Thyroid gland (tissue), 4 donors: ENCODE results near the gene CLINT1. TPM values are rescaled to one million over a fixed set of nuclear protein-coding genes. Genes with fewer than 3 reads are reported as not detected.
"Not testable (repeated sequence)": the region's sequence is repeated elsewhere in the genome, so short reads cannot be mapped to it uniquely, and the experiment has no call there.

Experiments used
- DNase-seq, 2 donors: peaks; one replicate each; pipeline ENCODE4 v3.0.0-alpha.2; 2019
- H3K27ac ChIP-seq, 3 donors: fragments of 200-600 bp; sonication (generic); 1 replicate in 2 of 3; 2 replicates in 1 of 3; pipeline ENCODE4 v1.5.1; 2016 to 2019; ENCODE audit warnings: mild to moderate bottlenecking in 1 of 3, moderate library complexity in 1 of 3
- H3K27me3 ChIP-seq: fragments of 200-600 bp; sonication (generic); one replicate; pipeline ENCODE4 v1.5.1; 2019
- H3K36me3 ChIP-seq, 2 donors: fragments of 200-600 bp; sonication (generic); one replicate each; pipeline ENCODE4 v1.5.1; 2016 to 2019
- H3K4me1 ChIP-seq, 2 donors: fragments of 200-600 bp; sonication (generic); one replicate each; pipeline ENCODE4 v1.5.1; 2017 to 2019
- H3K4me3 ChIP-seq, 3 donors: fragments of 200-600 bp; sonication (generic); replicated peaks in 1 of 3; 1 replicate in 2 of 3; 2 replicates in 1 of 3; pipeline ENCODE4 v1.5.1; 2016; ENCODE audit warnings: mild to moderate bottlenecking in 1 of 3
- H3K9me3 ChIP-seq: fragments of 200-600 bp; sonication (generic); one replicate; pipeline ENCODE4 v1.5.1; 2017
- POLR2A ChIP-seq, 2 donors: fragments of 450-650 bp; IDR thresholded peaks; one replicate each; pipeline ENCODE4 v1.6.1; 2017; ENCODE audit warnings: antibody characterized with exemption in 2 of 2, mild to moderate bottlenecking in 2 of 2, moderate library complexity in 1 of 2
- WGBS, 2 donors: methylation state at CpG; one replicate each; pipeline ENCODE4 v1.1.5; 2017; 5-methylcytosine and 5-hydroxymethylcytosine counted together
- intact Hi-C: fragments of 100-400 bp; cut with DNase I; formaldehyde crosslinking; loops from one replicate; pipeline ENCODE4 v1.15.1; 2023
- total RNA-seq, 4 donors: library from RNA; depleted of rRNA; stranded (reverse); fragments of >200 nt; gene quantifications; one replicate each; pipeline ENCODE4 v1.2.3, GENCODE V29; 2016
- TF ChIP-seq, protein P1 (sequence below), 6 experiments: fragments of 200-600 bp in 3 of 6; fragments of 450-650 bp in 3 of 6; sonication (generic) in 3 of 6; IDR thresholded peaks; one replicate each; pipeline ENCODE4 v1.5.1; 2016 to 2019; ENCODE audit warnings: antibody characterized with exemption in 6 of 6, mild to moderate bottlenecking in 2 of 6, inconsistent platforms in 1 of 6, moderate library complexity in 1 of 6

Gene CLINT1
- total RNA-seq, 4 donors from 2014 or later, result 126 to 198 (median 159) TPM

DNA sequence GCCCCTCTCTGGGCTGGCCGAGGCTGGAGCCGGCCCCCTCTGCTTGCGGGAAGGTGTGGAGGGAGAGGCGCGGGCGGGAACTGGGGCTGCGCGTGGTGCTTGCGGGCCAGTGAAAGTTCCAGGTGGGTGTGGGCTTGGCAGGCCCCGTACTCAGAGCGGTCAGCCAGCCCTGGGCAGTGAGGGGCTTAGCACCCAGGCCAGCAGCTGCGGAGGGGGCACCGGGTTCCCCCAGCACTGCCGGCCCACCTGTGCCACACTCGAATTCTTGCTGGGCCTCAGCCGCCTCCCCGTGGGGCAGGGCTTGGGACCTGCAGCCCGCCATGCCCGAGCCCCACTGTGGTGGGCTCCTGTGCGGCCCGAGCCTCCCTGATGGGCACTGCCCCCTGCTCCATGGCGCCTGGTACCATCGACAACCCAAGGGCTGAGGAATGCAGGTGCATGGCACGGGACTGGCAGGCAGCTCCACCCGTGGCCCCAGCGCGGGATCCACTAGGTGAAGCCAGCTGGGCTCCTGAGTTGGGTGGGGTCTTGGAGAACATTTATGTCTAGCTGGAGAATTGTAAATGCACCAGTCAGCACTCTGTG is 27.9 kb upstream of the CLINT1 start:
- no peaks in the 10 kb centered on the region for H3K9me3 ChIP-seq
- intact Hi-C loops, result no loop called here
- no peak for TF ChIP-seq POLR2A (IDR thresholded peaks at IDR 0.05)
- TF ChIP-seq, protein P1, sequence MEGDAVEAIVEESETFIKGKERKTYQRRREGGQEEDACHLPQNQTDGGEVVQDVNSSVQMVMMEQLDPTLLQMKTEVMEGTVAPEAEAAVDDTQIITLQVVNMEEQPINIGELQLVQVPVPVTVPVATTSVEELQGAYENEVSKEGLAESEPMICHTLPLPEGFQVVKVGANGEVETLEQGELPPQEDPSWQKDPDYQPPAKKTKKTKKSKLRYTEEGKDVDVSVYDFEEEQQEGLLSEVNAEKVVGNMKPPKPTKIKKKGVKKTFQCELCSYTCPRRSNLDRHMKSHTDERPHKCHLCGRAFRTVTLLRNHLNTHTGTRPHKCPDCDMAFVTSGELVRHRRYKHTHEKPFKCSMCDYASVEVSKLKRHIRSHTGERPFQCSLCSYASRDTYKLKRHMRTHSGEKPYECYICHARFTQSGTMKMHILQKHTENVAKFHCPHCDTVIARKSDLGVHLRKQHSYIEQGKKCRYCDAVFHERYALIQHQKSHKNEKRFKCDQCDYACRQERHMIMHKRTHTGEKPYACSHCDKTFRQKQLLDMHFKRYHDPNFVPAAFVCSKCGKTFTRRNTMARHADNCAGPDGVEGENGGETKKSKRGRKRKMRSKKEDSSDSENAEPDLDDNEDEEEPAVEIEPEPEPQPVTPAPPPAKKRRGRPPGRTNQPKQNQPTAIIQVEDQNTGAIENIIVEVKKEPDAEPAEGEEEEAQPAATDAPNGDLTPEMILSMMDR (IDR thresholded peaks at IDR 0.05), result no peak
- H3K36me3 ChIP-seq, result no peaks in the 10 kb centered on the region
- no peak overlapping the region for H3K27ac ChIP-seq
- H3K4me1 ChIP-seq, result peaks cover 5 to 11% of the 10 kb centered on the region in 2 donors
- no peaks in the 10 kb centered on the region for H3K27me3 ChIP-seq
- 90 to 100% methylated on average over 12 to 20 of the region's 27 CpGs for WGBS, 2 donors
- DNase-seq, result no peak
- H3K4me3 ChIP-seq, result no peak overlapping the region

DNA sequence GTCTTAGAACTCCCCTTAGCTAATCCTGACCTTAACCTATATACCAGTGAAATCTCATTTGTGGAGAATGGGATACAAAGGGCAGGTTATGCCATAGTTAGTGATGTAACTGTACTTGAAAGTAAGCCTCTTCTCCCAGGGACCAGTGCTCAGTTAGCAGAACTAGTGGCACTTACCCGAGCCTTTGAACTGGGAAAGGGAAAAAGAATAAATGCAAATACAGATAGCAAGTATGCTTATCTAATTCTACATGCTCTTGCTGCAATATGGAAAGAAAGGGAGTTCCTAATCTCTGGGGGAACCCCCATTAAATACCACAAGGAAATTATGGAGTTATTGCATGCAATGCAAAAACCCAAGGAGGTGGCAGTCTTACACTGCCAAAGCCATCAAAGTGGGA is 26.1 kb upstream of the CLINT1 start:
- H3K9me3 ChIP-seq, DNase-seq, intact Hi-C loops, H3K27me3 ChIP-seq, H3K36me3 ChIP-seq, H3K4me3 ChIP-seq, H3K27ac ChIP-seq: not testable (repeated sequence)
- H3K4me1 ChIP-seq, result peaks cover 5 to 11% of the 10 kb centered on the region in 2 donors
- WGBS, 2 donors, result 48 to 56% methylated on average over 1 of the region's 1 CpG

DNA sequence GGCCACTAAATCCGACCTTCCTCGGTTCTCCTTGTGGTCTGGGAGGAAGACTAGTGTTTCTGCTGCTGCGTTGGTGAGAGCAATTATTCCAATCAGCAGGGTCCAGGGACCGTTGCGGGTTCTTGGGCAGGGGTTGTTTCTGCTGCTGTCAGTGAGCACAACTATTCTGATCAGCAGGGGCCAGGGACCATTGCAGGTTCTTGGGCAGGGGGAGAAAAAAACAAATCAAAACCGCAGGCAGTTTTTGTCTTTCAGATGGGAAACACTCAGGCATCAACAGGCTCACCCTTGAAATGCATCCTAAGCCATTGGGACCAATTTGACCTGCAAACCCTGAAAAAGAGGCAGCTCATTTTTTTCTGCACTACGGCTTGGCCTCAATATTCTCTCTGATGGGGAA is 22.6 kb upstream of the CLINT1 start:
- H3K4me3 ChIP-seq, H3K27ac ChIP-seq, H3K27me3 ChIP-seq, DNase-seq, intact Hi-C loops, H3K36me3 ChIP-seq, H3K4me1 ChIP-seq, H3K9me3 ChIP-seq: not testable (repeated sequence)
- WGBS, 2 donors, result 83 to 90% methylated on average over 7 of the region's 7 CpGs

DNA sequence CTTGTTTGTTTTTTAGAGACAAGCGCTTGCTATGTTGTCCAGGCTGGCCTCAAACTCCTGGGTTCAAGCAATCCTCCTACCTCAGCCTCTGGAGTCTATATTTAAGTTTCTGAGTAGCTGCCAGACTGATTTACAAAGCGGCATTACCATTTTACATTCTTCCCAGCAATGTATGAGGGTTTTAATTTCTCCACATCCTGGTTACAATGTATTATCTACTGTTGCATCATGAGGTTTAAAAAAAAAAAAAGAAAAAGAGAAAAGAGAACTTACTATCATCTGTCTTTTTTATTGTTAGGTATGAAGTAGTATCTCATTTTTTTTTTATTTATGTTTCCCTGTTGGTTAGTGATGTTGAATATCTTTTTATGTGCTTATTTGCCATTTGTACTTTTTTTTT is 18.9 kb upstream of the CLINT1 start:
- WGBS, 2 donors, result 90 to 96% methylated on average over 2 of the region's 2 CpGs
- Histone ChIP-seq H3K27me3 (no peaks in the 10 kb centered on the region), H3K27ac (no peak overlapping the region), H3K4me1 (no peaks in the 10 kb centered on the region), H3K9me3 (no peaks in the 10 kb centered on the region), H3K36me3 (no peaks in the 10 kb centered on the region), H3K4me3 (no peak overlapping the region)
- no peak for DNase-seq
- intact Hi-C loops, result no loop called here
- no peak for TF ChIP-seq POLR2A (IDR thresholded peaks at IDR 0.05)
- TF ChIP-seq, protein P1 (IDR thresholded peaks at IDR 0.05), result no peak

DNA sequence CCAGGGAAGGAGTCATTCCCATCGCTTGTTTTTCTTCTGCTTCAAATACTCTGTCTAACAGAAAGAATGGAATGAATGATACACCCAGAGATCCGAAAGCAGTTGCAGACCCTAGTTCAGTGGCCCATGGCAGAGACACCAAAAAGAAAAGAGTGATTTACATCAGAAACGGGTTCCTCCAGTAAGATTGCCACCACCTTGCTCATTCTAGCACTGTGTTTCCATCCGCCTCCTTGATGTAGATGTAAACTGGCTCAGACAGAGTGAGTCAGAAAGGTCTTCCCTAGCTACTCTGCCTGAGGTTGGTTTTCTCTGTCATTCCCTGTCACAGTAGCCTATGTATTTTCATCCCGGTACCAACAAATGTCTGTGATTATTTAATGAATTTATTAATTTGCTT is 15.9 kb upstream of the CLINT1 start:
- DNase-seq, result no peak
- Histone ChIP-seq H3K27ac (no peak overlapping the region), H3K4me1 (no peaks in the 10 kb centered on the region), H3K36me3 (no peaks in the 10 kb centered on the region), H3K4me3 (no peak overlapping the region), H3K27me3 (no peaks in the 10 kb centered on the region), H3K9me3 (no peaks in the 10 kb centered on the region)
- 89 to 95% methylated on average over 5 of the region's 5 CpGs for WGBS, 2 donors
- intact Hi-C loops, result no loop called here
- TF ChIP-seq, protein P1 (IDR thresholded peaks at IDR 0.05), result no peak
- TF ChIP-seq POLR2A (IDR thresholded peaks at IDR 0.05), result no peak

DNA sequence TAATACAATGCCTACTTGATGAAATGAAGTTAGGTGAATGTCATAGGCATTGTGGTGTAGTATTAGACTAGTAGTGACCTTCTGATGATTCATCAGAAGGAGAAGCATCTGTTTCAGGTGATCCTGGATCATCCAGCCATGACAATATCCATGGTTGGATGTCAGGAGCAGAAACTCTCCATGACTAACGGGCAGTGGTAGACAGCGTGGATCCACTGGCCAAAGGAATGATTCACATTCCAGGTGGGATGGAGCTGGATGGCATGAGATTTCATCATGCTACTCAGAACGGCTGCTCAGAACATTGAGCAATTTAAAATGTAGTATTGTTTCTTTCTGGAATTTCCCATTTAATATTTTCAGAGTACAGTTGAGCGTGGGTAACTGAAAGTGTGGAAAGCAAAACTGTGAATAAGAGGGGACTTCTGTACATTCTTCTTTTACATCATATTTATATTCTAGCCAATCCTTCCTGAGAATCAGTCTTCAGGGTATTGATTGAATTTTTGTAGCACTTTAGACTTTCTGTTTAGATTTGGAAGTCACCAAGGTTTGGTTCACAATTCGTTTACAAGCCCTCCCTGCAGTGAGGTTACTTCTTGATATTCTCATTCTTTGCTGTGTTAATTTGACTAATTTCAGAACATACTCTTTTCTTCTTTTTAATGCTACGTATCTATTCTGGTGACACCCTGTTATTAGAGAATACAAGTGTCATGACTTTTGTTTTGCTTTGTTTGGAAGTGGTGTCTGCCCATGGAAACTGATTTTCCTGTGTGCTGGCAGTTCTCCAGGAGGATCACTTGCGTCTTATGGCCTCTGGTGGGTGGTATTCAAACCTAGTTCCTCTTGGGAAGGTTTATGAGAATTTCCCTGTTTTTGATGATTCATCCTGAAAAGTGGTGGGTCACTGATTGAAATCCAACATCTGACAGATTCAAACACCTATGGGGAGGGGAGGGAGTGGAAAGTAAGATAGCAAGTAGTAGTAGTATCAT is 12.2 kb upstream of the CLINT1 start:
- H3K9me3 ChIP-seq, result no peaks in the 10 kb centered on the region
- H3K27ac ChIP-seq, result no peak overlapping the region
- 61 to 74% methylated on average over 7 of the region's 7 CpGs for WGBS, 2 donors
- no peak overlapping the region for H3K4me3 ChIP-seq
- TF ChIP-seq, protein P1 (IDR thresholded peaks at IDR 0.05), result no peak
- TF ChIP-seq POLR2A (IDR thresholded peaks at IDR 0.05), result no peak
- no peaks in the 10 kb centered on the region for H3K4me1 ChIP-seq
- H3K36me3 ChIP-seq, result no peaks in the 10 kb centered on the region
- DNase-seq, result no peak
- no peaks in the 10 kb centered on the region for H3K27me3 ChIP-seq
- intact Hi-C loops, result no loop called here
